Measurements from ENCODE around the gene PELI2.

DNA sequence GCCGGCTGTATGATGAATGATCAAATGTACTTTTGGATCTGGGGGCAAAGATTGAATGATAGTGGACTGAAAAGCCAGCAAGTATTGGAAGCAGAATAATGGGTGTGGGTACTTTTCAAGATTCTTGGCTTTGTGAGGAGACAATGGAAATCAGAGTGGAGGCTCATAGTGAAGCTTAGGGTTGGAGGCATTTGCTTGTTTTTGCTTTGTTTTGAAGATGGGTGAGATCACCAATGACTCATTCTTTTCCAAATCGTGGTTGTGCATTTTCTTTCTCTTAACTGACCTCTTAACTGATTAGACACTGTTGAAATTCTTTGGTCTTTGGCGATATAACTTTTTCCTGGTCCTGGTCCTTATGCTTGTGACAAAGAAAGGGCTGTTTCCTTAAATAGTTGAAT lies 54.4 kb downstream of the PELI2 start:
- TF ChIP-seq, protein P1, sequence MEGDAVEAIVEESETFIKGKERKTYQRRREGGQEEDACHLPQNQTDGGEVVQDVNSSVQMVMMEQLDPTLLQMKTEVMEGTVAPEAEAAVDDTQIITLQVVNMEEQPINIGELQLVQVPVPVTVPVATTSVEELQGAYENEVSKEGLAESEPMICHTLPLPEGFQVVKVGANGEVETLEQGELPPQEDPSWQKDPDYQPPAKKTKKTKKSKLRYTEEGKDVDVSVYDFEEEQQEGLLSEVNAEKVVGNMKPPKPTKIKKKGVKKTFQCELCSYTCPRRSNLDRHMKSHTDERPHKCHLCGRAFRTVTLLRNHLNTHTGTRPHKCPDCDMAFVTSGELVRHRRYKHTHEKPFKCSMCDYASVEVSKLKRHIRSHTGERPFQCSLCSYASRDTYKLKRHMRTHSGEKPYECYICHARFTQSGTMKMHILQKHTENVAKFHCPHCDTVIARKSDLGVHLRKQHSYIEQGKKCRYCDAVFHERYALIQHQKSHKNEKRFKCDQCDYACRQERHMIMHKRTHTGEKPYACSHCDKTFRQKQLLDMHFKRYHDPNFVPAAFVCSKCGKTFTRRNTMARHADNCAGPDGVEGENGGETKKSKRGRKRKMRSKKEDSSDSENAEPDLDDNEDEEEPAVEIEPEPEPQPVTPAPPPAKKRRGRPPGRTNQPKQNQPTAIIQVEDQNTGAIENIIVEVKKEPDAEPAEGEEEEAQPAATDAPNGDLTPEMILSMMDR (IDR thresholded peaks at IDR 0.05), result no peak
- no peak for TF ChIP-seq POLR2A (IDR thresholded peaks at IDR 0.05)

Measured in testis (tissue), 2 donors.